ENCODE results near the gene MRPL17.

Gene MRPL17

GRCh38 chr11:6653656-6654055 is 29.5 kb downstream of the MRPL17 start:
- no peak for DNase-seq

- no peak for DNase-seq
Observed at GRCh38 chr11:6653097-6653496, 30.0 kb downstream of the MRPL17 start.

DNA sequence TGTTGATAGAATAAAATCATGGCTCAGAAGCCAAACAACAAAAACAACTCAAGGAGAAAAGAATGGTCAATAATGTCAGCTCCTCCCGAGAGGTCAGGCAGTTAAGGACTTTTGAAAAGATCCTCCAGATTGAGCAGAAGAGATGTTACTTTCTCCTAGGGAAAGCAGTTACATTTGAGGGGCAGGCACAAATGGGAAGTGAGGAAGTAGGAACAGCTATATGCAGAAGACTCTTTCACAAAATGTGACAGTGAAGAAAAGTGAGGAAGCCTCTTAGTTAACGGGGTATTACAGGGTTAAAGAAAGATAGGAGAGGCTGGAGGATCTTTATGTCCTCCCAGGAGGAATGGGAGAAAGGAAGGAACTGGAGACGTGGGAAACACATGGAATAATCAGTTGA is 31.0 kb downstream of the MRPL17 start:
- no peak for DNase-seq

- no peak for DNase-seq
Observed at GRCh38 chr11:6650980-6651379, 32.2 kb downstream of the MRPL17 start.

- no peak for DNase-seq
Observed at GRCh38 chr11:6650104-6650503, 33.0 kb downstream of the MRPL17 start.

DNA sequence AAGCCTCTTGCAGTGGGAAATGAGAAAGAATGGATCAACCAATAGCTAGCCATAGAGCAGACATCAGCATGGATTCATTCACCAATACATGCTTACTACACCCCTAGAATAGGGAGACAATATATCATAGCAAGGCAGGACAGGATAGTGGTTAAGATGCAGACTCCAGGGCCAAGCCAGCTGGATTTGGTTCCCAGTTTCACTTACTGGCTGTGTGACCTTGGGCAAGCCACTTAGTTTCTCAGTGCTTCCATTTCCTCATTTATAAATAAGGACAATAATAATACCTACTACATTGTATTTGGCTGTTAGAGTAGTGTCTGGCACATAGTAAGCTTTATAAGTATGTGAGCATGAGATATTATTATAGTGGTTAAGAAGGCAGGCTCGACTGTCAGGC is 34.6 kb downstream of the MRPL17 start:
- no peak for DNase-seq

- no peak for DNase-seq
Observed at GRCh38 chr11:6647836-6648235, 35.3 kb downstream of the MRPL17 start.

DNA sequence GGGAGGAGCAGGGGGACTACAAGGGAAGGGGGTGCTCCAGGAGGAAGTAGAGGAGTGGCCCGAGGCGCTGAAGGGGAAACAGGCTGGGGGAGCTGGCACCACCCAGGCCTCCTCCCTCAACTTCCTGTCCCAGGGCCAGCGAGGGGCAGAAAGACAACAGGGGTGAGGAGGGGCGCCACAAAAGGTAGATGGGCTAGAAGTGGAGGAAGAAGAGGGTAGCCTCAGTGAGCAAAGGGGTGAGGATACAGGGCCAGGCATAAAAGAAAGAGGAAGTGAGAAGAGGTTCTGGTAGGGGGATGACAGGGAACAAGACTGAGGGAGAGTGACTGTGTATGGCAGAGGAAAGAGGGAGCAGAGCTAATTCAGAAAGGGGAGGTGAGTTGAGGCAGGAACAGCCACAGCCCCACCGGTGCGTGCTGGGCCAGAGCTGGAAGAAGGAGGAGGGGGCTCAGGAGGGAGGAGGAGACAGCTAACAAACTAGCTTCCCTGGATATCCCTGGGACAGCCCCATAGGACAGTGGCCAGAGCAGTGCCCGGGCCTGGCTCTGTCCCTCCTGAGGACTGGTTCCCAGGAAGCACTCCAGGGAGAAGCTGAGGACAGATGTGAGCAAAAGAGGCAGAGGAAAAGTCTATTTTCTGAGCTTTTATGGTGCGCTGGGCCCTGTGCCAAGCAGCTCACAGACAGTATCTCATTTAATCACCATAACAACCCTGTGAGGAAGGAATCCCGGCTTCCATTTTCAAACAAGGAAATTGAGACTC is 36.0 kb downstream of the MRPL17 start:
- DNase-seq: peak in 1 of 4 experiments; percentile 24

GRCh38 chr11:6646576-6646917 is 36.6 kb downstream of the MRPL17 start:
- no peak for DNase-seq

DNA sequence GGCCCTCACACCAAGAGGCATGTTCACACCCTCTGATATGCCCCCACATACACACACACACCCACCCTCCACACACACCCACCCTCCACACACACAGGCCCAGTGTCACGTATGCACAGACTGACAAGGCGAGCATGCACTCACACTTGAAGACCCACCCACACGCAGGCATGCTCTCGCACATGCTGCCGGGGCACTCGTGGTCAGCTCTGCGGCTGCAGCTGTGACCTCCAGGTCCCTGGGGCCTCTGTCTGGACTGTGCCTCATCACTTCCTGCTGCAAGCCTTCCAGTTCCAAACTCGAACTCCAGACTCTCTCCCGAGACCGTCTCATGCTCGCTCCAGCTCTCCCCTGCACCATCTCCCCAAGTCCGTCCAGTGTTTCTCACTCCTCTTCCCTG is 37.1 kb downstream of the MRPL17 start:
- no peak for DNase-seq

DNA sequence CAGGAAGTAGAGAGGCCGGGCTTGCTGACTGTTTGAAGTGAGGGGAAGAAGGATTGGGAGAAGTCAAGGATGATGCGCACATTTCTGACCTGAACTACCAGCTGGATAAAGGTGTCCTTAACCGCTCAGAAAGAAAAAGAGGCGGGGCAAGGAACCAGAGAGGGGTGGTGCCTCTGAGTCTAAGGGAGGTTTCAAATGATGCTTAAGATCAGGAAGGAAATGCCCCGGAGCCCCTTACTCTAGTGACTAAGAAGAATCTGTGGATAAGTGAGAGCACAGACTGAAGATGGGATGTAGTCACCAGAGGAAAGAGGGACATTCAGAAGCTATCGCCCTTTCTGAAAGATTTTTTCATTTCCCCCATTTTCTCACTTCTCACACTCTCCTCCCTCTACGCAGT is 40.2 kb downstream of the MRPL17 start:
- no peak for DNase-seq

DNA sequence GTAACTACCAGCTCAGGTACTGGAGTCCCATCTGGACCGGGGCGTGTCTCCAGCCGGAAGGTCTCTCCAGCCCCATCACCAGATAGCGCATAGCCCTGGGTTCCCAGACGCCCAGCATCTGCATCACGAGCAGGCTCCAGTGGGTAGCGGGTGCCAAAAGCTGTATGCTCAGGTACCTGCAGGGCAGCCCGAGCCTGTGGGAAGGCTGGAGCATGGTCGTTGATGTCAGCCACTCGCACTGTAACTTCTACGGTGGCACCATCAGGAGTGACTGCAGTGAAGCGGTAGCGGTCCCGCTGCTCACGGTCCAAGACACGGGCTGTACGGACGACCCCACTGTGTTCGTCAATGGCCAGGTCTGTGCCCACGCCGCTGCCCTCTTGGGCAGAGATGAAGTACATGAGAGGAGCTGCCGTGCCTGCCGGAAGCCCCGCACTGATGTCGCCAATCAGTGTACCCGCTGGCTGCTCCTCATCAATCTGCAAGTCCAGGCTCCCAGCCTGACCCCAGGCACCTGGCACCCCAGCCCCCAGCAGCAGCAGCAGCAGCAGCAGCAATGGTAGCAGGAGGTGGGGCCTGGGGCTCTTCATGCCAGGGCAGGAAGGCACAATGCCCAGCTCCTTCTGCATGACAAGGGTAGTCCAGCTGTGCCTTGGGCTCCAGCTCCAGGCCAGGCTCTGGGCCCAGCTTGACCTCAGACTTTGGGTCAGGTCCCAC is 42.0 kb downstream of the MRPL17 start:
- DNase-seq: no peak

- DNase-seq: no peak
Observed at GRCh38 chr11:6640036-6640984, 42.8 kb downstream of the MRPL17 start.

DNA sequence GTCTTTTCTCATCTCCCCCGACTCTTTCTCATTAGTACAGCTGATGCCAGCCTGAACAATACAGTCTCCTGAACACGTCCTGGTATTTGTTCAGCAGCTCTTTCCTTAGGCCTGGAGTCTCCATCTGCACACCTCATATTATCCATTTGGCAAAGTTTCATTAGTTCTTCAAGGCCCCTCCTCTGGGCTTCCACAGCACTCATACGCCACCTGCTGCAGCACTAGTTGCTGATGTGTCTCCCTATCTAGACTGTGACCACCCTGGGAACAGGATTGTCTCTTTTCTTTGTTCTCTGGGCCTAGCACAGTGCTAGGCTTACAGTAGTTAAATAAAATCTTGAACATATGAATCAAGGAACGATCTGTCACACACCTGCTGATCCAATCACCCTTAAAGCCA is 44.7 kb downstream of the MRPL17 start:
- no peak for DNase-seq

GRCh38 chr11:6637871-6638270 is 45.3 kb downstream of the MRPL17 start:
- DNase-seq: no peak

- DNase-seq: no peak
Observed at GRCh38 chr11:6636480-6636879, 46.7 kb downstream of the MRPL17 start.

GRCh38 chr11:6635082-6635932 is 47.8 kb downstream of the MRPL17 start:
- DNase-seq: no peak

- DNase-seq: no peak
Observed at GRCh38 chr11:6634534-6634933, 48.6 kb downstream of the MRPL17 start.

DNA sequence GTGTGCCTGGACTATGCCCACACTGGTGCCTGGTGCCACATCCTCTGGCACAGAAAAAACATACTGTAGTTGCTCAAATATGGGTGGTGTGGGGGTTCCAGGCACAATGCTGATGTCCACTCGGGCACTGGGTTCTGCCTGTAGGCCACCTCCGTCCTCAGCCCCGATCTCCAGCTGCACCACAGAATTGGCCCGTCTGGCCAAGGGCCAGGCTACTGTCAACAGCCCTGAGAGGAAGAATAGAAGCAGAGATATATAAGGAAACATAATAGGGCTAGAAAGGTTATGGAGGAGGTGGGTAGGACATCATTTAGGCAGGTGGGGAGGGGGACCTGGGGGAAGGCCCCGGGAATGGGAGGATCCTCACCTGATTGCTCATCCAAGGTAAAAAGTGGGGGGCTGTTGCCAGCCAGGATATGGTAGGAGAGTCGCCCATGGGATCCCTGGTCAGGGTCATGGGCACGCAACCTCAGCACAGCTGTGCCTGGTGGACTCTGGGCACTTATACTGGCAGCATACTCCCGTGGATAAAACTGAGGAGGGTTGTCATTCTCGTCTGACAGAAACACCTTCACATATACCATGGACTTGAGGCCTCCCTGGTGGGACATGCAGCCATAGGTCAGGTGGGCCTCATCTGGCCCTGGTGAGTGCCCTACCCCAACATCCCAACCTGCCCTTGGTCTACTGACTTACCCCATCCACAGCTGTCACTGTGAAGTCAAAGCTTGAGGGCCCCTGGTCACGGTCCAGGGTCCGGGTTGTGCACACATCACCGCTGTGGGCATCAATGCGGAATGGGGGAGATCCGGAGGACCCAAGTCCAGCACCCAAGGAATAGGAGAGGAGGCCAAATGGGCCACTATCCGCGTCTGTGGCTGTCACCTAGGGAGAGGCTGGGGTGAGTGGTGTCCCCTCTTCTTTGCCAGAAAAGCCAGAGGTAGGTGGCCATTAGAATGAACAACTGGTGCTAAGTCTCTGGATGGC is 49.4 kb downstream of the MRPL17 start:
- DNase-seq: no peak

- no peak for DNase-seq
Observed at GRCh38 chr11:6632116-6633073, 50.7 kb downstream of the MRPL17 start.
